Peyer's patch (tissue), 4 donors: ENCODE data around the gene NDEL1.

Experiments used
- POLR2A ChIP-seq, 2 donors: fragments of 450-650 bp; IDR thresholded peaks; one replicate each; pipeline ENCODE4 v1.5.1; 2017; ENCODE audit warnings: antibody characterized with exemption in 2 of 2, mild to moderate bottlenecking in 2 of 2, moderate library complexity in 2 of 2
- TF ChIP-seq, protein P1 (sequence below), 6 experiments: fragments of 450-650 bp in 4 of 6; fragments of 200-600 bp in 2 of 6; sonication (generic) in 1 of 6; IDR thresholded peaks; one replicate each; pipeline ENCODE4 v1.5.1; 2017 to 2019; ENCODE audit warnings: antibody characterized with exemption in 6 of 6, mild to moderate bottlenecking in 3 of 6, moderate library complexity in 1 of 6

- TF ChIP-seq, protein P1, sequence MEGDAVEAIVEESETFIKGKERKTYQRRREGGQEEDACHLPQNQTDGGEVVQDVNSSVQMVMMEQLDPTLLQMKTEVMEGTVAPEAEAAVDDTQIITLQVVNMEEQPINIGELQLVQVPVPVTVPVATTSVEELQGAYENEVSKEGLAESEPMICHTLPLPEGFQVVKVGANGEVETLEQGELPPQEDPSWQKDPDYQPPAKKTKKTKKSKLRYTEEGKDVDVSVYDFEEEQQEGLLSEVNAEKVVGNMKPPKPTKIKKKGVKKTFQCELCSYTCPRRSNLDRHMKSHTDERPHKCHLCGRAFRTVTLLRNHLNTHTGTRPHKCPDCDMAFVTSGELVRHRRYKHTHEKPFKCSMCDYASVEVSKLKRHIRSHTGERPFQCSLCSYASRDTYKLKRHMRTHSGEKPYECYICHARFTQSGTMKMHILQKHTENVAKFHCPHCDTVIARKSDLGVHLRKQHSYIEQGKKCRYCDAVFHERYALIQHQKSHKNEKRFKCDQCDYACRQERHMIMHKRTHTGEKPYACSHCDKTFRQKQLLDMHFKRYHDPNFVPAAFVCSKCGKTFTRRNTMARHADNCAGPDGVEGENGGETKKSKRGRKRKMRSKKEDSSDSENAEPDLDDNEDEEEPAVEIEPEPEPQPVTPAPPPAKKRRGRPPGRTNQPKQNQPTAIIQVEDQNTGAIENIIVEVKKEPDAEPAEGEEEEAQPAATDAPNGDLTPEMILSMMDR (IDR thresholded peaks at IDR 0.05), result no peak
- TF ChIP-seq POLR2A (IDR thresholded peaks at IDR 0.05), result no peak
These were observed 27.4 kb downstream of the NDEL1 start for GRCh38 chr17:8463099-8463498.
